Measurements from ENCODE around the gene CHST8.
A peak's percentile ranks its signal among the peaks of the same experiment; 100 is the strongest.

Gene CHST8

DNA sequence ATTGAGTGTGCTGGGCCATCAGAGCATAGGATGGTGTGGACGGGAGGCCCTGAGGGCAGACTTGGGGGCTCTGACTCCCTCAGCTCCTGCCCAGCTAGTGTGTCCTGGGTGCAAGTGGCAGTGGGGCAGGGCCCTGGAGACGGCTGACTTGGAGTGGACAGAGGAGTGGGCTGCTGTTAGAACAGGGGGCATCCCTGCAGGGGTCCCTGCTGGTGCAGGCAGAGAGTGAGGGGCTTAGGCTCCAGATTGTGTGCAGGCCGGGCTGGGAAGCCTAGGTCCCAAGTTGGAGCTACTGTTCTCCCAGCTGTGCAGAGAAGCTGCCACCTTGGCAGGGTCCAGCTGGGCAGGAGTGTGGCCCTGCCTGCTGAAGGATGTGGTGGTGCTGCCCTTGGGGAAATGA, 183.6 kb downstream of the CHST8 start:
- Histone ChIP-seq H3K4me1 (ENCODE audit: control insufficient read depth, insufficient read depth, low read length, poor library complexity, severe bottlenecking) (peaks cover 3% of the 10 kb centered on the region), H3K27ac (ENCODE audit: low read depth, low read length, severe bottlenecking) (no peak overlapping the region), H3K36me3 (ENCODE audit: control insufficient read depth, insufficient read depth, low read length) (peaks cover 96% of the 10 kb centered on the region), H3K4me3 (ENCODE audit: extremely low read depth, insufficient read depth, low read length, poor library complexity, severe bottlenecking) (no peak overlapping the region), H3K9me3 (ENCODE audit: control insufficient read depth, low read length) (no peaks in the 10 kb centered on the region)
- 90 to 95% methylated on average over 2 to 3 of the region's 3 CpGs for WGBS, 2 experiments (ENCODE audit: insufficient coverage in 2 of 2)

GRCh38 chr19:33805840-33806433, 184.2 kb downstream of the CHST8 start:
- H3K4me1 ChIP-seq (ENCODE audit: control insufficient read depth, insufficient read depth, low read length, poor library complexity, severe bottlenecking) = peaks cover 3% of the 10 kb centered on the region
- peaks cover 96% of the 10 kb centered on the region for H3K36me3 ChIP-seq (ENCODE audit: control insufficient read depth, insufficient read depth, low read length)
- 89 to 95% methylated on average over 3 to 5 of the region's 9 CpGs for WGBS, 2 experiments (ENCODE audit: insufficient coverage in 2 of 2)
- no peak overlapping the region for H3K27ac ChIP-seq (ENCODE audit: low read depth, low read length, severe bottlenecking)
- H3K9me3 ChIP-seq (ENCODE audit: control insufficient read depth, low read length) = no peaks in the 10 kb centered on the region
- H3K4me3 ChIP-seq (ENCODE audit: extremely low read depth, insufficient read depth, low read length, poor library complexity, severe bottlenecking) = no peak overlapping the region

DNA sequence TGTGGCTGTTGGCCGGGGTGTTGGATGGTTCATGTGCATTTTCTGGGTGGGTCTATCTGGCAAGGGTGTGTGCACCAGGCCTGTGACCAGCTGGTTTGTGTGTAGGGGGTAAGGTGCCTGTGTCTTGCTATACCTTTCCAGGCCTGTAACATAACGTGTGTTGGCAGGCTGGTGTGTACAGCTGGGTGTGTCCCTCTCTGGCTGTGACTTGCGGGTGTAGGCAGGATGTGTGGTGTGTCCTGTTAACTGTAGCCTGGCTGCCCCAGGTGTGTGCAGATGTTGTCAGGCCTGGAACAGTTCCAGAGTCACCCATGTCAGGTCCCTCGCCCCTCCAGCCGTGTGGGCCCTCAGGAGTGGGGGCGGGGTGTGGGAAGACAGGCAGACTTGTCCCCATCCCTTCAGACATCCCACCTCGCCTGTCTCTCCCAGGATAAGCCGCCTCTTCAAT, 184.7 kb downstream of the CHST8 start:
- WGBS, 2 experiments (ENCODE audit: insufficient coverage in 2 of 2) = 88 to 99% methylated on average over 3 to 6 of the region's 8 CpGs
- no peaks in the 10 kb centered on the region for H3K9me3 ChIP-seq (ENCODE audit: control insufficient read depth, low read length)
- peaks cover 5% of the 10 kb centered on the region for H3K4me1 ChIP-seq (ENCODE audit: control insufficient read depth, insufficient read depth, low read length, poor library complexity, severe bottlenecking)
- H3K36me3 ChIP-seq (ENCODE audit: control insufficient read depth, insufficient read depth, low read length) = peaks cover 96% of the 10 kb centered on the region
- H3K4me3 ChIP-seq (ENCODE audit: extremely low read depth, insufficient read depth, low read length, poor library complexity, severe bottlenecking) = no peak overlapping the region
- no peak overlapping the region for H3K27ac ChIP-seq (ENCODE audit: low read depth, low read length, severe bottlenecking)

GRCh38 chr19:33808399-33808798, 186.6 kb downstream of the CHST8 start:
- Histone ChIP-seq H3K4me3 (ENCODE audit: extremely low read depth, insufficient read depth, low read length, poor library complexity, severe bottlenecking) (no peak overlapping the region), H3K9me3 (ENCODE audit: control insufficient read depth, low read length) (no peaks in the 10 kb centered on the region), H3K27ac (ENCODE audit: low read depth, low read length, severe bottlenecking) (no peak overlapping the region), H3K4me1 (ENCODE audit: control insufficient read depth, insufficient read depth, low read length, poor library complexity, severe bottlenecking) (peaks cover 10% of the 10 kb centered on the region), H3K36me3 (ENCODE audit: control insufficient read depth, insufficient read depth, low read length) (peaks cover 96% of the 10 kb centered on the region)
- 93 to 100% methylated on average over 1 of the region's 1 CpG for WGBS, 2 experiments (ENCODE audit: insufficient coverage in 2 of 2)

DNA sequence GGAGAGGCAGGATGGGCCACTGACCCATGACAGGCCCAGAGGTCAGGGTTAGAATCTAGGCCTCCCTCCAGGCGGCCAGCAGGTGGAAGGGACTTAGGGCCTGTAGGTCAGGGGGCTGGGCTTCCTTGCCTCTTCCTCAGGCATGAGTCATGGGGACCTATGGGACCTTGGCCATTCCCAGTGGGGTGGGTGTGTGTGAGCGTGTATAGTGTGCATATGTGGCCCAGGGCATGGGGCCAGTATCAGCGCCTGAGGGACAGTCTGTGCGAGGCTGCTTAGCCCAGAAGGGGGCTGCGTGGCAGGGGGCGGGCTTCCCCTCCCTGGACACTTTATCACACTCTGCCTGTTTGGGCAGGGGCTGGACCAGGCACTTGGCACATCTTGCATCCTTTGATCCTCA, 188.2 kb downstream of the CHST8 start:
- H3K4me1 ChIP-seq (ENCODE audit: control insufficient read depth, insufficient read depth, low read length, poor library complexity, severe bottlenecking) = peaks cover 10% of the 10 kb centered on the region
- 90 to 97% methylated on average over 2 to 6 of the region's 6 CpGs for WGBS, 2 experiments (ENCODE audit: insufficient coverage in 2 of 2)
- H3K36me3 ChIP-seq (ENCODE audit: control insufficient read depth, insufficient read depth, low read length) = peaks cover 95% of the 10 kb centered on the region
- H3K4me3 ChIP-seq (ENCODE audit: extremely low read depth, insufficient read depth, low read length, poor library complexity, severe bottlenecking) = no peak overlapping the region
- no peaks in the 10 kb centered on the region for H3K9me3 ChIP-seq (ENCODE audit: control insufficient read depth, low read length)
- no peak overlapping the region for H3K27ac ChIP-seq (ENCODE audit: low read depth, low read length, severe bottlenecking)

- Histone ChIP-seq H3K36me3 (ENCODE audit: control insufficient read depth, insufficient read depth, low read length) (peaks cover 86% of the 10 kb centered on the region), H3K27ac (ENCODE audit: low read depth, low read length, severe bottlenecking) (no peak overlapping the region), H3K9me3 (ENCODE audit: control insufficient read depth, low read length) (no peaks in the 10 kb centered on the region), H3K4me3 (ENCODE audit: extremely low read depth, insufficient read depth, low read length, poor library complexity, severe bottlenecking) (no peak overlapping the region), H3K4me1 (ENCODE audit: control insufficient read depth, insufficient read depth, low read length, poor library complexity, severe bottlenecking) (peaks cover 10% of the 10 kb centered on the region)
- WGBS, 2 experiments (ENCODE audit: insufficient coverage in 2 of 2) = 89 to 99% methylated on average over 4 to 8 of the region's 11 CpGs
Measured at GRCh38 chr19:33810821-33811220, 189.1 kb downstream of the CHST8 start.

- WGBS, 2 experiments (ENCODE audit: insufficient coverage in 2 of 2) = 94 to 98% methylated on average over 34 to 41 of the region's 41 CpGs
- peaks cover 10% of the 10 kb centered on the region for H3K4me1 ChIP-seq (ENCODE audit: control insufficient read depth, insufficient read depth, low read length, poor library complexity, severe bottlenecking)
- H3K36me3 ChIP-seq (ENCODE audit: control insufficient read depth, insufficient read depth, low read length) = peaks cover 82% of the 10 kb centered on the region
- H3K27ac ChIP-seq (ENCODE audit: low read depth, low read length, severe bottlenecking) = no peak overlapping the region
- H3K9me3 ChIP-seq (ENCODE audit: control insufficient read depth, low read length) = no peaks in the 10 kb centered on the region
- H3K4me3 ChIP-seq (ENCODE audit: extremely low read depth, insufficient read depth, low read length, poor library complexity, severe bottlenecking) = no peak overlapping the region
Measured at GRCh38 chr19:33811246-33811645, 189.5 kb downstream of the CHST8 start.

GRCh38 chr19:33811736-33812387, 190.1 kb downstream of the CHST8 start:
- no peaks in the 10 kb centered on the region for H3K9me3 ChIP-seq (ENCODE audit: control insufficient read depth, low read length)
- peaks cover 76% of the 10 kb centered on the region for H3K36me3 ChIP-seq (ENCODE audit: control insufficient read depth, insufficient read depth, low read length)
- no peak overlapping the region for H3K4me3 ChIP-seq (ENCODE audit: extremely low read depth, insufficient read depth, low read length, poor library complexity, severe bottlenecking)
- WGBS, 2 experiments (ENCODE audit: insufficient coverage in 2 of 2) = 93 to 94% methylated on average over 10 to 11 of the region's 14 CpGs
- H3K27ac ChIP-seq (ENCODE audit: low read depth, low read length, severe bottlenecking) = peak overlapping the region; percentile 29
- peaks cover 10% of the 10 kb centered on the region for H3K4me1 ChIP-seq (ENCODE audit: control insufficient read depth, insufficient read depth, low read length, poor library complexity, severe bottlenecking)

DNA sequence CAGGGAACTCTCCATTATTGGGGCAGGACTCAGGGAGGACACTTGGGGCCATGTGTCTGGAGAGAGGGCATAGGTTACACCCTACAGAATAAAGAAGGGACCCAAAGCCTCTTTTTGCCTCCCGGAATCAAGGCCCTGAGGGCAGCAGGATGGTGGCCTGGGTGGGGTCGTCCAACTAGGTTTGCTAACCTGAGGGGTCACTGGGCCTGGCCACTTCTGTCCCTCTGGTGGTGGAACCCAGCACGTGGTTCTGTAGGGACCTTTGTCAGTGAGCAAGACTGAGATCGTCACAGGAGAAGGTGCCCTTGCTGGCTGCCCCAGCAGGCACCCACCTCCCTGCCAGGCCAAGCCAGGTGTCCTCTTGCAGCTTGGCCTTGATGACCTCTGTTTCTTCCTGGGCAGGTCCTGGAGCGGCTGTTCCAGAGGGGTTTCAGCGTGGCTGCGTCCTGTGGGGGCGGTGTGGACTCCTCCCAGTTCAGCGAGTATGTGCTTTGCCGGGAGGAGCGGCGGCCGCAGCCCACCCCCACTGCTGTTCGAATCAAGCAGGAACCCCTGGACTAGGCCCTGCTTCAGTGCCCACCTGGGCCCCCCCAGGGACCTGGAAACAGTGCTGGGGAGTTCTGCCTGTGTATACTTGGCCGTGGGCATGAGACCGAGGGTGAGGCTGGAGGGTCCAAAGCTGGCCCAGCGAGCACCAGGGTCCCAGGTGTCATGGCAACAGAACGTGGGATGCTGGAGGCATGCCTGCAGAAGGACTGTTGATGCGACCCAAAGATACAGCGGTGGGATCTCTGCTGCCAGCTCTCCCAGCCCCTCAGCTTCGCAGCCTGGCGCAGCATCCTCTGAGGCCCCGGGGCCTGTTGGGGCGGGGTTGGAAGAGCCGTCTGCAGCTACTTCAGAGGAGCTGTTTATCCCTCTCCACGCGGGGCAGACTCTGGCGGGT, 190.9 kb downstream of the CHST8 start:
- Histone ChIP-seq H3K36me3 (ENCODE audit: control insufficient read depth, insufficient read depth, low read length) (peaks cover 68% of the 10 kb centered on the region), H3K4me3 (ENCODE audit: extremely low read depth, insufficient read depth, low read length, poor library complexity, severe bottlenecking) (no peak overlapping the region), H3K4me1 (ENCODE audit: control insufficient read depth, insufficient read depth, low read length, poor library complexity, severe bottlenecking) (peaks cover 10% of the 10 kb centered on the region), H3K9me3 (ENCODE audit: control insufficient read depth, low read length) (no peaks in the 10 kb centered on the region), H3K27ac (ENCODE audit: low read depth, low read length, severe bottlenecking) (peak overlapping the region; percentile 29)
- 92 to 95% methylated on average over 27 of the region's 28 CpGs for WGBS, 2 experiments (ENCODE audit: insufficient coverage in 2 of 2)

- H3K4me3 ChIP-seq (ENCODE audit: extremely low read depth, insufficient read depth, low read length, poor library complexity, severe bottlenecking) = no peak overlapping the region
- no peaks in the 10 kb centered on the region for H3K9me3 ChIP-seq (ENCODE audit: control insufficient read depth, low read length)
- H3K27ac ChIP-seq (ENCODE audit: low read depth, low read length, severe bottlenecking) = no peak overlapping the region
- peaks cover 10% of the 10 kb centered on the region for H3K4me1 ChIP-seq (ENCODE audit: control insufficient read depth, insufficient read depth, low read length, poor library complexity, severe bottlenecking)
- WGBS, 2 experiments (ENCODE audit: insufficient coverage in 2 of 2) = 89 to 94% methylated on average over 15 to 16 of the region's 16 CpGs
- peaks cover 59% of the 10 kb centered on the region for H3K36me3 ChIP-seq (ENCODE audit: control insufficient read depth, insufficient read depth, low read length)
Measured at GRCh38 chr19:33813391-33814101, 191.8 kb downstream of the CHST8 start.
